B cell (primary cell): ENCODE measurements around the gene C1orf198. TPM values are rescaled to one million over a fixed set of nuclear protein-coding genes. Genes with fewer than 3 reads are reported as not detected.

ENCODE experiments used
- ATAC-seq: fragments of 200-7000 bp; cut with Tn5 transposase; one replicate; pipeline ENCODE4 v1.10.0; 2021; ENCODE audit warnings: low read depth, mild to moderate bottlenecking, moderate number of reproducible peaks, moderate library complexity
- CTCF ChIA-PET: fragments of 350-600 bp; sonication (Branson Sonifier 250); formaldehyde crosslinking; loops from one replicate; lab custom pipeline; 2021; ENCODE audit warnings: antibody characterized with exemption, inconsistent platforms; lab: Charles Lee
- POLR2A ChIA-PET: fragments of 350-600 bp; sonication (Branson Sonifier 250); formaldehyde crosslinking; loops from one replicate; lab custom pipeline; 2021; ENCODE audit warnings: antibody characterized with exemption; lab: Charles Lee
- DNase-seq: peaks from one replicate; pipeline ENCODE4 v3.0.0; 2013
- H2AFZ ChIP-seq: 2 replicates; pipeline ENCODE4 v1.6.1; 2012; ENCODE audit warnings: mild to moderate bottlenecking, low read depth, low read length; ENCODE audit not compliant: insufficient read depth, poor library complexity, severe bottlenecking
- H3K27ac ChIP-seq, 2 donors: 1 replicate in 1 of 2; 2 replicates in 1 of 2; pipeline ENCODE4 v1.5.1; 2012 to 2013; ENCODE audit warnings: low read length in 2 of 2, mild to moderate bottlenecking in 2 of 2, moderate library complexity in 1 of 2
- H3K27me3 ChIP-seq, 4 experiments: fragments of 200-600 bp in 1 of 4; sonication (generic) in 1 of 4; replicated peaks in 1 of 4; 1 replicate in 2 of 4; 2 replicates in 2 of 4; pipeline versions ENCODE4 v1.6.1 to v1.7.0; 2013 to 2016; ENCODE audit warnings: low read length in 3 of 4, mild to moderate bottlenecking in 2 of 4, mixed read lengths in 1 of 4, moderate library complexity in 1 of 4; ENCODE audit not compliant: insufficient read depth in 4 of 4, control insufficient read depth in 3 of 4; ENCODE audit errors: control extremely low read depth in 1 of 4
- H3K36me3 ChIP-seq, 2 experiments: replicated peaks in 1 of 2; 1 replicate in 1 of 2; 2 replicates in 1 of 2; pipeline versions ENCODE4 v1.6.1 to v1.7.1; 2013; ENCODE audit warnings: low read length in 1 of 2; ENCODE audit not compliant: insufficient read depth in 2 of 2, control insufficient read depth in 1 of 2; ENCODE audit errors: control extremely low read depth in 1 of 2, extremely low read depth in 1 of 2
- H3K4me1 ChIP-seq, 2 donors: fragments of 200-600 bp in 1 of 2; sonication (generic) in 1 of 2; 1 replicate in 1 of 2; 2 replicates in 1 of 2; pipeline versions ENCODE4 v1.5.1 to v1.6.1; 2013 to 2017; ENCODE audit warnings: low read length in 2 of 2; ENCODE audit not compliant: control insufficient read depth in 2 of 2, insufficient read depth in 2 of 2
- H3K4me2 ChIP-seq: replicated peaks from 2 replicates; pipeline ENCODE3; 2012; ENCODE audit warnings: mild to moderate bottlenecking, low read depth, low read length; ENCODE audit not compliant: poor library complexity, severe bottlenecking
- H3K4me3 ChIP-seq, 5 experiments: fragments of 200-600 bp in 1 of 5; sonication (generic) in 1 of 5; 1 replicate in 3 of 5; 2 replicates in 2 of 5; pipeline versions ENCODE4 v1.5.1 to v1.7.0; 2011 to 2016; ENCODE audit warnings: low read length in 4 of 5, mild to moderate bottlenecking in 4 of 5, low read depth in 2 of 5, control low read depth in 1 of 5, moderate library complexity in 1 of 5; ENCODE audit not compliant: insufficient read depth in 1 of 5; ENCODE audit errors: control extremely low read depth in 1 of 5, extremely low read depth in 1 of 5
- H3K79me2 ChIP-seq: fragments of 200-600 bp; sonication (generic); one replicate; pipeline ENCODE4 v1.6.0; 2016; ENCODE audit warnings: low read length; ENCODE audit not compliant: control insufficient read depth, insufficient read depth
- H3K9ac ChIP-seq: fragments of 200-600 bp; sonication (generic); 2 replicates; pipeline ENCODE4 v1.6.1; 2017; ENCODE audit warnings: mild to moderate bottlenecking, low read length, moderate library complexity
- H3K9me3 ChIP-seq, 3 donors: one replicate each; pipeline versions ENCODE4 v1.6.1 to v1.7.1; 2013; ENCODE audit warnings: low read length in 2 of 3; ENCODE audit not compliant: control insufficient read depth in 2 of 3, insufficient read depth in 1 of 3; ENCODE audit errors: control extremely low read depth in 1 of 3
- H4K20me1 ChIP-seq: 2 replicates; pipeline ENCODE4 v1.6.0; 2012; ENCODE audit warnings: mild to moderate bottlenecking, low read length; ENCODE audit not compliant: insufficient read depth, control insufficient read depth, poor library complexity, severe bottlenecking
- H3K27ac Mint-ChIP-seq: one replicate; pipeline ENCODE4 v1.8.0; 2021; ENCODE audit warnings: mixed read lengths
- H3K27me3 Mint-ChIP-seq: one replicate; pipeline ENCODE4 v1.8.0; 2021; ENCODE audit warnings: mixed read lengths
- H3K4me1 Mint-ChIP-seq: one replicate; pipeline ENCODE4 v1.8.0; 2021; ENCODE audit warnings: mixed read lengths
- H3K4me3 Mint-ChIP-seq: one replicate; pipeline ENCODE4 v1.8.0; 2021; ENCODE audit warnings: mixed read lengths
- H3K9me3 Mint-ChIP-seq: one replicate; pipeline ENCODE4 v1.8.0; 2022; ENCODE audit warnings: mixed read lengths; ENCODE audit not compliant: insufficient read depth
- EZH2 ChIP-seq: IDR thresholded peaks from 2 replicates; pipeline ENCODE4 v1.6.1; 2012; ENCODE audit warnings: borderline replicate concordance, low read depth, mild to moderate bottlenecking, moderate library complexity, low read length; ENCODE audit not compliant: insufficient read depth, poor library complexity, severe bottlenecking
- WGBS: methylation state at CpG from one replicate; pipeline ENCODE4 v1.1.5; 2013; ENCODE audit warnings: missing lambda C conversion rate; ENCODE audit not compliant: insufficient coverage; 5-methylcytosine and 5-hydroxymethylcytosine counted together
- intact Hi-C: fragments of 100-400 bp; cut with micrococcal nuclease; formaldehyde crosslinking; loops from one replicate; pipeline ENCODE4 v1.10.0; 2022
- polyA plus RNA-seq: library from polyadenylated mRNA; depleted of rRNA; stranded (reverse); fragments of >200 nt; gene quantifications from 2 replicates; pipeline ENCODE4 v1.2.3, GENCODE V29; 2012
- total RNA-seq, 2 donors: library from RNA; stranded (reverse); fragments of 120-200 nt in 1 of 2; gene quantifications; 1 replicate in 1 of 2; 2 replicates in 1 of 2; pipeline versions ENCODE4 v1.2.3 to v1.2.4, GENCODE V29; 2013 to 2022
- TF ChIP-seq, protein P1 (sequence below): fragments of 200-600 bp; IDR thresholded peaks from one replicate; pipeline ENCODE4 v1.8.0; 2022; ENCODE audit warnings: antibody characterized with exemption, mild to moderate bottlenecking

The C1orf198 gene
- total and polyA plus RNA-seq, 2 donors (not counting 1 experiment from before 2014, with no cell fraction given): 1.0 to 6.6 TPM

DNA sequence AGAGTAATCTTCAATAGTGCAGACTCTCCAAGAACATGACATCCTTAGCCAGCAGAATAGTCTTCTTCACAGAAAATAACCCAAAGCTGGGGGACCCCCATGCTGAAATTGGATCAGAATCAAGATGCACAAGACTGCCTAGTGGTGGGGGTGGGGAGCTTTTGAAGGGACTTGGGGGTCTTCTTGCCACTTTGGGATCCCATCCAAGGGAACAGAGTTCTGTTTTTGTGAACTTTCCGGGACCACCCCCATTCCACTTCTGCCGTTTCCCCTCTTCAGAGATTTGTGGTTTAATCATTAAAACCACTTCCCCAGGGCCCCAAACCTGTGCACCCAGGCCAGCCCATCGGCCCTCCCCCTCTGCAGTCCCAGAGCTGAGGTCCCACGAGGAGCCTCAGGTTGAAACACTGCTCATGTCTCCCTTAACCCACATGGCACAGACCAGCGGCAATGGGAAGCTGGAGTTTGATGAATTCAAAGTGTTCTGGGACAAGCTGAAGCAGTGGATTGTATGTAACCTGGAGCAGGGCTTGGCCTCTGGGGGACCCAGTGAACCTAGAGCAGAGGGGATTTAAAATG, 76.2 kb downstream of the C1orf198 start:
- Histone ChIP-seq H4K20me1 (no peaks in the 10 kb centered on the region), H3K36me3 (no peaks in the 10 kb centered on the region), H2AFZ (no peak overlapping the region), H3K27me3 (peaks cover 0 to 5% (median 0%) of the 10 kb centered on the region in 4 experiments), H3K27ac (no peak overlapping the region), H3K4me2 (no peak overlapping the region), H3K79me2 (no peaks in the 10 kb centered on the region), H3K4me3 (no peak overlapping the region), H3K4me1 (no peaks in the 10 kb centered on the region), H3K9me3 (no peaks in the 10 kb centered on the region), H3K9ac (no peak overlapping the region)
- ChIA-PET POLR2A (no interaction called here), CTCF (interaction anchor here (1.0 kb wide), 1 partner anchor 11 kb away, joined by 3 read pairs; no protein-coding TSS in a partner anchor)
- TF ChIP-seq EZH2: no peak
- TF ChIP-seq, protein P1, sequence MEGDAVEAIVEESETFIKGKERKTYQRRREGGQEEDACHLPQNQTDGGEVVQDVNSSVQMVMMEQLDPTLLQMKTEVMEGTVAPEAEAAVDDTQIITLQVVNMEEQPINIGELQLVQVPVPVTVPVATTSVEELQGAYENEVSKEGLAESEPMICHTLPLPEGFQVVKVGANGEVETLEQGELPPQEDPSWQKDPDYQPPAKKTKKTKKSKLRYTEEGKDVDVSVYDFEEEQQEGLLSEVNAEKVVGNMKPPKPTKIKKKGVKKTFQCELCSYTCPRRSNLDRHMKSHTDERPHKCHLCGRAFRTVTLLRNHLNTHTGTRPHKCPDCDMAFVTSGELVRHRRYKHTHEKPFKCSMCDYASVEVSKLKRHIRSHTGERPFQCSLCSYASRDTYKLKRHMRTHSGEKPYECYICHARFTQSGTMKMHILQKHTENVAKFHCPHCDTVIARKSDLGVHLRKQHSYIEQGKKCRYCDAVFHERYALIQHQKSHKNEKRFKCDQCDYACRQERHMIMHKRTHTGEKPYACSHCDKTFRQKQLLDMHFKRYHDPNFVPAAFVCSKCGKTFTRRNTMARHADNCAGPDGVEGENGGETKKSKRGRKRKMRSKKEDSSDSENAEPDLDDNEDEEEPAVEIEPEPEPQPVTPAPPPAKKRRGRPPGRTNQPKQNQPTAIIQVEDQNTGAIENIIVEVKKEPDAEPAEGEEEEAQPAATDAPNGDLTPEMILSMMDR: no peak
- WGBS: 0% methylated on average over 3 of the region's 5 CpGs
- no peak for DNase-seq
- intact Hi-C loops: no loop called here
- ATAC-seq: no peak
- Mint-ChIP-seq H3K4me3 (no peak overlapping the region), H3K4me1 (no peaks in the 10 kb centered on the region), H3K27me3 (peaks cover 24% of the 10 kb centered on the region), H3K27ac (no peak overlapping the region), H3K9me3 (no peaks in the 10 kb centered on the region)

DNA sequence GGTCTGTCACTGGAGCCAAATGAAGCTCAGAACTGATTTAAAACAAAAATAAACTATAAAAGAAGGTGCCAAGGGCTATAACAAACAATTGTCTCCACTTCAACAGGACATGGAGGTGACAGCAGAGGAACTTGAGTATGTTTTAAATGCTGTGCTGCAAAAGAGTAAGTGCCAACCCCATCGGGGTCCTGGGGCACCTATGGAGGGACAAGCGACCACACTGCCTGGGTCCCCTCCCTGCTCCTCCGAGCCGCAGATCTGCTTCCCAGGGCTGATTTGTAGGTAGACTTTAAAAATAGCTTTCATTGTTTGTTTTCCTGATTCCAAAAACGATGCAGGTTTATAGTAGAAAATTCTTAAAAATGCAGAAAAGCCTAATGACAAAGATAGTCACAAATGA, 78.3 kb downstream of the C1orf198 start:
- Mint-ChIP-seq H3K27me3 (peaks cover 21% of the 10 kb centered on the region), H3K9me3 (no peaks in the 10 kb centered on the region), H3K4me1 (no peaks in the 10 kb centered on the region), H3K27ac (no peak overlapping the region), H3K4me3 (no peak overlapping the region)
- no peak overlapping the region for H3K9ac ChIP-seq
- H3K4me3 ChIP-seq: no peak overlapping the region
- TF ChIP-seq EZH2: no peak
- TF ChIP-seq, protein P1: no peak
- H3K4me2 ChIP-seq: no peak overlapping the region
- WGBS: 83% methylated on average over 2 of the region's 5 CpGs
- ATAC-seq (no peak), DNase-seq (no peak)
- no peaks in the 10 kb centered on the region for H4K20me1 ChIP-seq
- CTCF ChIA-PET: interaction anchor here (0.5 kb wide), 1 partner anchor 571 kb away, joined by 4 read pairs; no protein-coding TSS in a partner anchor
- no peaks in the 10 kb centered on the region for H3K4me1 ChIP-seq
- H2AFZ ChIP-seq: no peak overlapping the region
- H3K9me3 ChIP-seq: no peaks in the 10 kb centered on the region
- POLR2A ChIA-PET: no interaction called here
- no peaks in the 10 kb centered on the region for H3K79me2 ChIP-seq
- intact Hi-C loops: no loop called here
- H3K36me3 ChIP-seq: no peaks in the 10 kb centered on the region
- peaks cover 0 to 4% (median 0%) of the 10 kb centered on the region in 4 experiments for H3K27me3 ChIP-seq
- H3K27ac ChIP-seq: no peak overlapping the region
